A673 (cell line): ENCODE data around the gene FAM169A. TPM values are rescaled to one million over a fixed set of nuclear protein-coding genes. Genes with fewer than 3 reads are reported as not detected.

Source experiments
- BruUV-seq: library from RNA; stranded (reverse); fragments of 400-500 nt; replicated peaks from 2 replicates; lab custom pipeline; 2021; lab: Mats Ljungman, UMichigan
- CTCF ChIA-PET: fragments of 300-600 bp; sonication (Branson Sonifier 250); formaldehyde crosslinking; loops from one replicate; lab custom pipeline; 2022; ENCODE audit warnings: antibody characterized with exemption; lab: Charles Lee
- POLR2A ChIA-PET: fragments of 300-600 bp; sonication (Branson Sonifier 250); formaldehyde crosslinking; loops from one replicate; lab custom pipeline; 2022; ENCODE audit warnings: antibody characterized with exemption; ENCODE audit not compliant: low non-redundant PET; lab: Charles Lee
- DNase-seq: peaks from one replicate; pipeline ENCODE4 v3.0.0-alpha.2; 2015; ENCODE audit warnings: low spot score
- H3K27ac ChIP-seq: fragments of 200-600 bp; sonication (generic); 2 replicates; pipeline ENCODE4 v1.5.1; 2016; ENCODE audit warnings: mixed run types, low read depth, mild to moderate bottlenecking, mixed read lengths, antibody characterized with exemption, low read length; ENCODE audit not compliant: poor library complexity, severe bottlenecking
- H3K27me3 ChIP-seq: fragments of 200-600 bp; sonication (generic); replicated peaks from 2 replicates; pipeline ENCODE4 v1.6.1; 2017; ENCODE audit warnings: mixed run types, low read depth, mild to moderate bottlenecking, mixed read lengths, antibody characterized with exemption, low read length; ENCODE audit not compliant: insufficient read depth, poor library complexity
- H3K36me3 ChIP-seq: fragments of 200-600 bp; sonication (generic); 2 replicates; pipeline ENCODE4 v1.6.1; 2016; ENCODE audit warnings: mixed run types, mild to moderate bottlenecking, mixed read lengths, antibody characterized with exemption, low read length; ENCODE audit not compliant: insufficient read depth, poor library complexity, severe bottlenecking
- H3K4me1 ChIP-seq: fragments of 200-600 bp; sonication (generic); 2 replicates; pipeline ENCODE4 v1.6.1; 2017; ENCODE audit warnings: mixed run types, mild to moderate bottlenecking, mixed read lengths, antibody characterized with exemption, low read length; ENCODE audit not compliant: insufficient read depth, poor library complexity, severe bottlenecking
- H3K4me3 ChIP-seq: fragments of 200-600 bp; sonication (generic); 2 replicates; pipeline ENCODE4 v1.5.1; 2016; ENCODE audit warnings: low read depth, mixed run types, mild to moderate bottlenecking, mixed read lengths, low read length; ENCODE audit not compliant: poor library complexity, severe bottlenecking
- H3K9me3 ChIP-seq: fragments of 200-600 bp; sonication (generic); 2 replicates; pipeline ENCODE4 v1.6.1; 2016; ENCODE audit warnings: mixed run types, low read depth, mild to moderate bottlenecking, mixed read lengths, antibody characterized with exemption, low read length; ENCODE audit not compliant: poor library complexity, severe bottlenecking
- CTCF ChIP-seq: fragments of 300-800, 200-600 bp; sonication (generic); conservative IDR thresholded peaks from 2 replicates; pipeline ENCODE4 v1.5.1; 2017; ENCODE audit warnings: low read depth, mild to moderate bottlenecking, antibody characterized with exemption, low read length, moderate library complexity, mixed read lengths
- EZH2 ChIP-seq: fragments of 200-600 bp; sonication (generic); IDR thresholded peaks from 2 replicates; pipeline ENCODE4 v1.6.1; 2017; ENCODE audit warnings: borderline replicate concordance, low read depth, mild to moderate bottlenecking, mixed read lengths, antibody characterized with exemption, low read length; ENCODE audit not compliant: poor library complexity, severe bottlenecking
- intact Hi-C: fragments of 100-400 bp; cut with micrococcal nuclease; formaldehyde crosslinking; loops from one replicate; pipeline ENCODE4 v1.10.0; 2022; ENCODE audit not compliant: unreplicated experiment
- total RNA-seq: library from RNA; stranded (reverse); gene quantifications from 2 replicates; pipeline ENCODE4 v1.2.3, GENCODE V29; 2021

The FAM169A gene
- total RNA-seq, 1 experiment from 2014 or later = 10.5 TPM

- TF ChIP-seq EZH2 = no peak
- no peak for TF ChIP-seq CTCF
- H3K36me3 ChIP-seq = no peaks in the 10 kb centered on the region
- H3K4me3 ChIP-seq = no peak overlapping the region
- H3K4me1 ChIP-seq = no peaks in the 10 kb centered on the region
- no peaks in the 10 kb centered on the region for H3K27me3 ChIP-seq
- no peak overlapping the region for H3K27ac ChIP-seq
- H3K9me3 ChIP-seq = no peaks in the 10 kb centered on the region
- ChIA-PET CTCF (no interaction called here), POLR2A (no interaction called here)
- intact Hi-C loops = no loop called here
- BruUV-seq = no TSS peak
- DNase-seq = no peak
Observed at GRCh38 chr5:74833537-74834266, 32.5 kb downstream of the FAM169A start.

GRCh38 chr5:74829413-74829812 is 36.8 kb downstream of the FAM169A start:
- ChIA-PET POLR2A (no interaction called here), CTCF (no interaction called here)
- Histone ChIP-seq H3K27ac (no peak overlapping the region), H3K36me3 (no peaks in the 10 kb centered on the region), H3K4me1 (no peaks in the 10 kb centered on the region), H3K9me3 (no peaks in the 10 kb centered on the region), H3K27me3 (no peaks in the 10 kb centered on the region), H3K4me3 (no peak overlapping the region)
- no TSS peak for BruUV-seq
- TF ChIP-seq CTCF = no peak
- intact Hi-C loops = no loop called here
- no peak for DNase-seq

- Histone ChIP-seq H3K9me3 (no peaks in the 10 kb centered on the region), H3K4me1 (peaks cover 7% of the 10 kb centered on the region), H3K36me3 (no peaks in the 10 kb centered on the region), H3K27me3 (no peaks in the 10 kb centered on the region), H3K27ac (no peak overlapping the region), H3K4me3 (no peak overlapping the region)
- intact Hi-C loops = no loop called here
- TF ChIP-seq EZH2 (no peak), CTCF (no peak)
- no peak for DNase-seq
- BruUV-seq = no TSS peak
- POLR2A ChIA-PET = no interaction called here
- CTCF ChIA-PET = no interaction called here
Observed at GRCh38 chr5:74822288-74822687, 43.9 kb downstream of the FAM169A start.
